GM21717 (cell line): ENCODE measurements around the gene ZNF266.

Experiments
- ATAC-seq: cut with Tn5 transposase; IDR thresholded peaks from one replicate; pipeline ENCODE4 v1.9.1; 2021; ENCODE audit warnings: mild to moderate bottlenecking, moderate library complexity; ENCODE audit not compliant: unreplicated experiment

Gene ZNF266

DNA sequence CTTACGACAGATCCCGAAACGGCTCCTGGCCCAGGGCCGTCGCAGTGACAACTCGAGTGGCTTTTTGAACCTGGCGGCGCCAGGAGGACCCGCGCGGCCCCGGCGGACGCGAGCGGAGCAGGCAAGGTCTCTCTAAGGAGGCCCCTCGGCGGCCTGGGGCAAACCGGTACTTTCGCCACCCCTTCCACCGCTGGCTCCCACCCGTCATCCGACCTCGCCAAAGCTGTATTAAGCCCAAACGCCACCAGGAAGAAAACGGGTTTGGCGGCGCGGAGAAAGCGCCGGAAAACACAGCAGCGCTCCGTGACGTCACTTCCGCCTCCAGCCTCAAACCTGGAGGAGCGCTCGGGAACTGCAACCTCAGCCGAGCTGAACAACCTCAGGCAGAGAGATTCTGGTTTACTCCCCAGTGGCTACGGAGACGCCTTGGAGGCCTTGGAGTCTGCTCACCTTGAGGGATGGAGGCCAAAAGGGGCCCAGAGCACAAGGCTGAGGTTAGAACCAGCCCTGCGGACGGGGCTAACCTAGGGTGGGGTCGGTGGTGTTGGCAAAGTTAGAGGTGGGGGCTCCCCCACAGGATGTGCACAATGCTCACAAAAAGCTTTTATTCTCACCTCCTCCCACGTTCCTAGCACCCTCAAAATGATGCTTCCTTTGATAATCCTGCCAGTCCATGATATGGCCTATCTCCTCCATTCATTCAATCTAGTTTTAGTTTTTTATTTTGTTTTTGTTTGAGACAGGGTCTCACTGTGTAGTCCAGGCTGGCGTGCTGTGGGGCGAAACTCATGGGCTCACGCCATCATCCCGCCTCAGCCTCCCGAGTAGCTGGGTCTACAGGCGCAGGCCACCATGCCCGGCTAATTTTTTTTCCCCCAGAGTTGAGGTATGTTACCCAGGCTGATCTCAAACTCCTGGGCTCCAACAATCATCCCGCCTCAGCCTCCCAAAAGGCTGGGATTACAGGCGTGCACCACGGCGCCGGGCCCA lies at the start of gene ZNF266:
TSS of gene ZNF266 (minus strand) at position 295 of the 990 bp plus-strand sequence. CDS start 15,484 bp downstream, outside the sequence.
- peak; percentile 80 for ATAC-seq

DNA sequence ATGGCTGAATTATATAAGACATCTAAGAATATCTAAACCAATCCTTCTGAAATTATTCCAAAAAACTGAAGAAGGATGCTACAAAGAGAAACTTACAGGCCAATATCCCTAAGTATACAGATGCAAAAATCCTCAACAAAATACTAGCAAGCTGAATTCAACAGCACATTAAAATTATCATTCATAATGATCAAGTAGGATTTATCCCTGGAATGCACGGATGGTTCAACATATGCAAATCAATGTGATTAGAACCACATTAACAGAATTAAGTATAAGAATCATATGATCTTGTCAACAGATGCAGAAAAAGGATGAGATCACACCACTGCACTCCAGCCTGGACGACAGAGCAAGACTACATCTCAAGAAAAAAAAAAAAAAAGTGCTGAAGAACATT lies 49.8 kb upstream of the ZNF266 start:
- no peak for ATAC-seq

DNA sequence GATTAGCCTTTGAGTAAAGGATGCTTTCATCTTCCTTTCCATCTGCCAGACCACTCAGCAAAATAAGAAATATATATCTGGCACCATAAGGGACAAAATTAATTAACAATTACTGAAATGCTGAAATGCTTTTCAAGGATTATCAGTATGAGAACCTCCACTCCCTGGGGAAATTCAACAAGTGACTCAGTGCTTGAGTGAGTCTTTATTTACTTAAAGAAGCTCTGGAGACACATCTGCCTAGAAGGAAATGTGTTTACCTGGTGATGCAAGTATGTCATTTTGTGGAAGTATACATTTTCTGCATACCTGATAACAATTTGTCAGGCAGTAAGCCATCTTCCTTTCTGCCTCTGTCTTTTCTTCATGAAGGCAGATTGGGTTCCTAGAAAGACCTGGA lies 39.6 kb upstream of the ZNF266 start:
- no peak for ATAC-seq

DNA sequence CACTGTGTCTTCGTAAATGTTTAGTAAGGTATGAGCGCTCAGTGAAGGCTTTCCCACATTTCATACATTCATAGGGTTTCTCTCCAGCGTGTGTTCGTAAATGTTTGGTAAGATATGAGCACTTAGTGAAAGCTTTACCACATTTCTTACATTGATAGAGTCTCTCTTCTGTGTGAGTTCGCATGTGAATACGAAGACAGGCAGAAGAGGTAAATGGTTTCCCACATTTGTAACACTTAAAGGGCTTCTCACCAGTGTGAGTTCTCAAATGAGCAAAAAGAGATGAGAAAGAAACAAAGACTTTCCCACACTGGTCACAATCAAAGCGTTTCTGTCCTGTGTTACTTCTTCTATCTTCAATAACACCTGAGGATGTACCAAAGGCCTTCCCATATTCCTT lies 31.8 kb upstream of the ZNF266 start:
- no peak for ATAC-seq

DNA sequence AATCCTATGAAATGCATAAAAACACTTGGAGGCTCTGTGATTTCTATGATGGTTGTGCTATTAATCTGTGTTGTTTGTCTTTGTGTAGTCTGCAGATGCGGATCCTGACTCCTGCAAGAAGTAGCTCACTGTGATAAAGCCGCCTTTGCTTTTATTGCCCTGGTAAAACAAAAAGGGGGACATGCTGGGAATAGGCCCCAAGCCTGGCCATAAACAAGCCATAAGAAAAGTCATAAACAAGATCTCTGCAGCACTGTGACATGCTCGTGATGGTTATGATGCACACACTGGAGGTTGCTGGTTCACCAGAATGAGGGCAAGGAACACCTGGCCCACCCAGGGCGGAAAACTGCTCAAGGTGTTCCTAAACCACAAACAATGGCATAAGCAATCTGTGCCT lies 26.6 kb upstream of the ZNF266 start:
- no peak for ATAC-seq

DNA sequence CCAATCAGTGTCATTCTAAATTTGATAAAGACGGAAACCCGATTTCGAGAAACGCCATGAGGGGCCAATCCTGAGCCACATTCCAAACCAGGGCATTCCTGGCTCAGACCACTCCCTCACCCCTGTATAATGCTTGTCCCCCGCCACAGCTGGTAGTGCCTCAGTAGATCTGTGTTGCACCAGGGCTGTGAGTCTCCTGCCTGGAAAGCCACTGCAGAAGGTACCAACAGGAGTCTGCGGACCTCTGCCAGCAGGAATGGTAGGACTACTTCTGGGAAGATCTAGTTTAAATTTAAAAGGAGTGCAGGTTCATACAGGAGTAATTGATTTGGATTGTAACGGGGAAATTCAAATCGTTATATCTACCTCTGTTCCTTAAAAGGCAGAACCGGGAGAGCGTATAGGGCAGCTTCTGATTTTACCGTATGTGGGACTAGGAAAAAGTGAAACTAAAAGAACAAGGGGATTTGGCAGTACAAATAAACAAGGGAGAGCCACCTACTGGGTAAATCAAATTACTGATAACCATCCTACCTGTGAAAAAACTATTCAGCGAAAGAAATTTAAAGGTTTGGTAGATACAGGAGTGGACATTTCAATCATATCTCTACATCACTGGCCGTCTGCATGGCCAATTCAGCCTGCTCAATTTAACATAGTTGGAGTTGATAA lies 20.8 kb upstream of the ZNF266 start:
- ATAC-seq, result no peak

DNA sequence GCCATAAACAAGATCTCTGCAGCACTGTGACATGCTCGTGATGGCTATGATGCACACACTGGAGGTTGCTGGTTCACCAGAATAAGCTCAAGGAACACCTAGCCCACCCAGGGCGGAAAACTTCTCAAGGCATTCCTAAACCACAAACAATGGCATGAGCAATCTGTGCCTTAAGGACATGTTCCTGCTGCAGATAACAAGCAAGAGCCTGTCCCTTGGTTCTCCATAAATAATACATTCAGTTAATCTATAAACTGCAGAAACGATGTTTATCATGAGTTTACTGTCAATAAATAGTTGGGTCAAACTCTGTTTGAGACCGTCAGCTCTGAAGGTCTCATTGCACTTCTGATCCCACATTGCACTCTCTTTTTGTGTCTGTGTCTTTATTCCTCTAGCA lies 18.6 kb upstream of the ZNF266 start:
- no peak for ATAC-seq

DNA sequence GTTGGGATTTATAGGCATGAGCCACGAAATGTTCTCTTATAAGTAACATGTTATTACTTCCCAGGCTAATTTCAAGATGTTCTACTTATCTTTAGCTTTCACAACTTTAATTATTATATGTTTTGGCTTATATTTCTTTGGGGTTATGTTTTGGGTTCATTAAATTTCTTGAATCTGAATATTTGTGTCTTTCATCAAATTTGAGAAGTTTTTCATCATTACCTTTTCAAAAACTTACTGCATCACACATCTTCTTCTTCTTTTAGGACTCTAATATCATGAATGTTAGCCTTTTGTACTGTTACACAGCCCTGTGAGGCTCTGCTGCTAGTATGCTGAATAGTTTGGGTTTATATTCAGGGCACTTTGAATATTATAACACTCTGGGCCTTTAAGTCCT lies 9.7 kb upstream of the ZNF266 start:
- no peak for ATAC-seq

DNA sequence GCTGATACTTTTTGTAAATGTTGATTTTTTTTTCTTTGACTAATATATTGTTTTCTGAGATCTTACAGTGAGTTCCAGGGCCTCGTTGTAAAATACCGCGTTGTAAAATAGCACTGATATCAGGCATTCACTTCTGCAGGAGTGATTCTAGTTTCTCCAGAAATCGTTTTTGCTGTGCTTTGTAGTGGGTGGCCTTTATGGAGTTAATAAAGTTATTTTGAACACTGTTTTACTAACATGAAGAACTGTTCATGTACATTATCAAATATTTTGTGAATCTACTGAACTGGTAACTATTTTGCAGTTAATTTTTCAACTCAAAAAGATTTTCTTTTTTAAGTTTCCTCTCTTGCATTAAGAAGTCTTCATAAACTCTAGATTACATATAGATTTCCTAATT lies 985 bp upstream of the ZNF266 start:
- ATAC-seq, result no peak

DNA sequence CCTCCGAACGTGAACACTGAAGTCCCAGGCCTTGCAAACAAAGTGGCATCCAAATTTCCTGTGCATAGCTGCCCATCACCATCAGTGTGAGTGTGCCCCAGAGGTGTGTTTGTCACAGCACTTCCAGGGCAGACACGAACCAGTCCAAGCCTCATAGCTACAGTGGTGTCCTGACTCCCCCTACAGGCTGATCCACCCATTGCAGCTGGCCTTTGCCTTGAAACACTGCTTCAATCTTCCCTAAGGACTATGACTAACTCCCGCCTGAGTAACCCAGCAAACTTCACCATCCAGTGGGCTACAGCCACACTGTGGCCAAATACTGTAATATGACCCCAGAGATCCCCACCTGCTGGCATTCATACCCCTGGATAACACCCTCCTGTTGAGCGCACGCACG lies 3.9 kb downstream of the ZNF266 start:
- ATAC-seq, result no peak

DNA sequence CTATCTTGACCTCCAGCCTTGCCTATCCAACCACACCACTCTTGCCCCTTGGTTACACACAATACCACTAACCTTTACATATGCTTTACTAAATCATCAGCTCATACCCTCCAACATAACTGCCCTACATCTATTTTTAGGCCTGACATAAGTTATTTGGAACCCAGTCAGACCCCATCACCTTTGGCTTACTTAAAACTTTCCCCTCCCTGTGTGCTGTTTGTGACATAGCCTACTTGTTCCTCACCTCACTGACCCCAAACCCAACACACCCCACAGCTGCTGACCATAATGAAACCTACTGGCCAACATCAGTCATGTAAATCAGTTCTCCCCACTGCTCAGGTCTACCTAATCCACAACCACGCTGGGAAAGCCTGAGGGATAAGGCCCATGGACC lies 4.9 kb downstream of the ZNF266 start:
- no peak for ATAC-seq

DNA sequence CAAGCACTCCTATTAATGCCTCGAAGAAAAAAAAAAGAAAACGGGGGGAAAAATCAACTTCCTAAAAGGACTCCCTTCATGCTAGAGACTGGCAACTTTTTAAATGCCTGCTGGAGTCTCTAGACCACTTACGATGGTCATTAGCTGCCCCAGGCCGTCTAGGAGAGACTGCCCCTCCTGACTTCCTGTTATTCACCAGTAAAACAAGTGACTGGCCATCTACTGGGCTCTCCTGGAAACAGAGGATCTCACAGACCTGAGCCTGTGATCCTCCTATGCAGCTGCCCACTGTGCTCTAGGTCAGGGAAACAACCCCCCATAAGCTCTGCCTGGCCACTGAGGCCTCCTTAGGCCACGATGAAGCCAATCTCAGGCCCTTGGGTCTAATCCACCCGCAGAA lies 7.4 kb downstream of the ZNF266 start:
- ATAC-seq, result no peak

DNA sequence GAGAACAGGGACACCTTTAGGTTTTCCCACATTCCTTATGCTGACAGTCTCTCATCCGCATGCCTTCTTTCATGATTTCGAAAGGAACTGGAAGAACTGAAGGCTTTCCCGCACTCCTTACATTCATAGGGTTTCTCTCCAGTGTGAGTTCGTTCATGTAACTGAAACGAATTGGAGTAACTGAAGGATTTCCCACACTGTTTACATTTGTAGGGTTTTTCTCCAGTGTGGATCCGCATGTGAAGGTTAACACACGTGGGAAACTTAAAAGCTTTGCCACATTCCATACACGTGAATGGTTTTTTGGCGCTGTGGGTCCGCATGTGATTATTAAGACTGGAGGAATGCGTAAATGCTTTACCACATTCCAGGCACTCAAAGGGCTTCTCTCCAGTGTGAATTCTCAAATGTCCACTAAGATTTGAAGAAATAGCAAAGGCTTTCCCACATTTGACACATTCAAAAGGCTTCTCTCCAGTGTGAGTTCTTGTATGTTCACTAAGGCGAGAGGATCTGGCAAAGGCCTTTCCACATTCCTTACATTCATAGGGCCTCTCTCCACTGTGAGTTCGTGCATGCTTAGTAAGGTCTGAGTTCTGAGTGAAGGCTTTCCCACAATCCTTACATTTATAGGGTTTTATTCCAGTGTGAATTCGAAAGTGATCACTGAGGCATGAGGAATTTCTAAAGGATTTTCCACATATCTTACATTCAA lies 22.0 kb downstream of the ZNF266 start:
- ATAC-seq, result no peak

DNA sequence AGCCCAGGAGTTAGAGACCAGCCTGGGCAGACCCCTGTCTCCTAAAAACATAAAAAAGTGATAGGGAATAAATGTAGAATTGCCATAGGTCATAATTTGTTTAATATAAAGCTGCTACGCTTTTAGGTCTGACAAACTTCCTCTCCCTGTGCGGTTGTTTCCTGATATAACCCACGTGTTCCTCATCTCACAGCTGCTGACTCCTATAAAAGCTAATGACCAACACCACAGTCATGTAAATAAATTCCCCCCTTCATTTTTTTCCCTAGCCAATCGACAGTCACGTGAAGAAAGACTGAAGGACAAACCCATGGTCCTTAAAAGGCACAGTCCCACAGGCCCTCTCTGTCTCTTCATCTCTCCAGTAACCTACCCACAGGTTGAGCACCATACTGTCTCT lies 27.5 kb downstream of the ZNF266 start:
- ATAC-seq, result no peak

DNA sequence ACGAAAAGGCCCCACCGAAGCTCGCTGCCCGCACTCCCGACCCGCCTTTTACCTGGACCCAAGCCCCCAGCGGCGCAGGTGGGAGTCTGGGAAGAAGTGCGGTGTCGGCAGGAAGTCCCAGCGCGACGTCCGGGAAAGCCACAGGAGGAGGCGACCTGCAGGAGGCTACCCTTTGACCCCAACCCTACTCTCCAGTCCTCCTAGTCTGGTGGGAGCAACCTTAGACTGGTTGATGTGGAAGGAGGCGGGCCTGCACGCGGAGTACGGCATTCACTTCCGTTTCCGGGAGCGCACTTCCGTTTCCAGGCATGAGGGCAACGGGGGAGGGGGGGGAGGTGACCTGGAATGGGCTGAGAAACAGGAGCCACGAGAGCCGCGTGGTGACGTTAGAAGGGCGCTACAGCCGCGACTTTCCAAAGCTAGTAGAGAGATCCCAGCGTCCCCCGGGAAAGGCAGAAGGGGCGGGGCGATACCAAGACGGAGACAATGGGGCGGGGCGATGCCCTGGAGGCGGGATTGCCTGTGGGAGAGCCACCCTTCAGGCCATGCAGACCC lies 28.5 kb downstream of the ZNF266 start:
- ATAC-seq, result no peak

DNA sequence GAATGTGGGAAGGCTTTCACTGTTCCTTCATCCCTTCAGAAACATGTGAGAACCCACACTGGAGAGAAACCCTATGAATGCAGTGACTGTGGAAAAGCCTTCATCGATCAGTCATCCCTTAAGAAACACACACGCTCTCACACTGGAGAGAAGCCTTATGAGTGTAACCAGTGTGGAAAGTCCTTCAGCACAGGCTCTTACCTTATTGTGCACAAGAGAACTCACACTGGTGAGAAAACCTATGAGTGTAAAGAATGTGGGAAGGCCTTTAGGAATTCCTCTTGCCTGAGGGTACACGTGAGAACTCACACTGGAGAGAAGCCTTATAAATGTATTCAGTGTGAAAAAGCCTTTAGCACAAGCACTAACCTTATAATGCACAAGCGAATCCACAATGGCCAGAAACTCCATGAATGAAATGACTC lies 54.0 kb downstream of the ZNF266 start:
- no peak for ATAC-seq

DNA sequence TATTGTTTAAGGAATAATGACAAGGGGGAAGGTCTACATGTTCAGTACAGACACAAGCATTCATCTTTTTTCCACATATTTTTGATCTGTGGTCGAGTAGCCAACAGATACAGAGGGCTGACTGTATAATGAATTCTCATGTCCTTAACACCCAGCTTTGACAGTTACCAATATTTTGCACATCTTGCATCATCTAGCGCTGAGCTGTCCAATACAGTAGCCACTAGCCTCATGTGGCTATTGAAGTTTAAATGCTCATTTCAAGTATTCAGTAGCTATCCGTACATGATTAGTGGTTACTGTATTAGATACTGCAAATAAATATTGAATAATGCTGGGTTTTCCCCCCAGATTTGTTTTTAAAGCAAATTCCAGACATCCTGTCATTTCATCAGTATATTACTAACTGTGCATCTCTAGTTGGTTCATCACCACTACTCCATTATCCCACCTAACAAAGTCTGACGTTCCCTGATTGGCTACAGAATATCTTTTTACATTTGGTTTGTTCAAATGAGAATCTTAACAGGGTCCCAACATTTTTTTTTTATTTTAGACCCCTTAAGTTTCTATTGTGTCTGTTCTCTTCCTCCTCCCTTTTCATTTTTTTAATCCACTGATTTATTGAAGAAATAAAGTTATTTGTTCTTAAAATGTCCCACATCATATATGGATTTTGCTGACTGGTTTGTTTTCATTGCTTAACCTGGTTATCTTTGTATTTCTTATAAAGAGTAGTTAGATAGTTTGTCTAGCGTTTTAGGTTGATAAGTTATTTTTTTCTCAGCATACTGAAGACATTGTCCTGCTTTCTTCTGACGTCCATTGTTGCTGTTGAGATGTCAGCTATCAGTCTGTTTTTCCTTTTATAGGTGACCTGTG lies 64.4 kb downstream of the ZNF266 start:
- ATAC-seq, result no peak

DNA sequence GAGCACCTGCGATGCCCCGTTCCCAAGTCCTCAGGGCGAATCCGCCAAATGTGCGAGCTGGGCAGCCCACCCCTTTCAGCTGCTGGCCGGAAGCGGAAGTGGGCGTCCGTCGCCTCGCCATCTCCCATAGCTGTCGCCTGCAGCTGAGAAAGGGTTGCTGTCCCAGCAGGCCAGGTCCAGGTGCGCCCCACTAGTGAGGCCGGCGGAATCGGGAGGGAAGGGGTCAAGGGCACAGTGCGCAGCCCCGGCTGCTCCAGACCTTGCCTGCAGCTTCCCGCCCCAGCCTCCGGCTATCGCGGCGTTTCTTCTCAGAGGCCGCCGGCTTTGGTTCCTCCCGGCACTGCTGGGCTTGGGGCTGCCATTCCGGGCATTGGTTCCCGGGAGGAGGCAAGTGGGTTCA lies 72.5 kb downstream of the ZNF266 start, which contains the start of gene ZNF177:
TSS of gene ZNF177 (plus strand) at position 109 of the 400 bp plus-strand sequence. CDS start 15,299 bp downstream, outside the sequence.
- no peak for ATAC-seq
